Measurements from ENCODE around the gene CWH43.

CWH43 gene

GRCh38 chr4:48985976-48986653 is at the start of gene CWH43:
Gene CWH43 (plus strand): TSS chr4:48986275. CDS start chr4:48986430, 155 bp downstream.
- H3K4me3 ChIP-seq (replicated peaks in 1 of 2; ENCODE audit: low read depth in 2 of 2, low read length in 2 of 2) = no peak within 1 kb of the TSS
- no peak for DNase-seq (ENCODE audit: low read depth in 2 of 2)
- no peak for TF ChIP-seq CTCF (IDR thresholded peaks at IDR 0.05; ENCODE audit: low read depth, low read length)

- H3K4me3 ChIP-seq (replicated peaks in 1 of 2; ENCODE audit: low read depth in 2 of 2, low read length in 2 of 2) = no peak overlapping the region
- no peak for DNase-seq (ENCODE audit: low read depth in 2 of 2)
- no peak for TF ChIP-seq CTCF (IDR thresholded peaks at IDR 0.05; ENCODE audit: low read depth, low read length)
Measured at GRCh38 chr4:48937033-48937432, 49.0 kb upstream of the CWH43 start.

GRCh38 chr4:48938831-48939230 is 47.2 kb upstream of the CWH43 start:
- no peak overlapping the region for H3K4me3 ChIP-seq (replicated peaks in 1 of 2; ENCODE audit: low read depth in 2 of 2, low read length in 2 of 2)
- peak in 1 of 2 donors; percentile 29 for DNase-seq (ENCODE audit: low read depth in 2 of 2)
- no peak for TF ChIP-seq CTCF (IDR thresholded peaks at IDR 0.05; ENCODE audit: low read depth, low read length)

- DNase-seq (ENCODE audit: low read depth in 2 of 2) = peak; percentile 73 to 95
- no peak overlapping the region for H3K4me3 ChIP-seq (replicated peaks in 1 of 2; ENCODE audit: low read depth in 2 of 2, low read length in 2 of 2)
- no peak for TF ChIP-seq CTCF (IDR thresholded peaks at IDR 0.05; ENCODE audit: low read depth, low read length)
Measured at GRCh38 chr4:48939785-48940184, 46.3 kb upstream of the CWH43 start.

- no peak overlapping the region for H3K4me3 ChIP-seq (replicated peaks in 1 of 2; ENCODE audit: low read depth in 2 of 2, low read length in 2 of 2)
- no peak for DNase-seq (ENCODE audit: low read depth in 2 of 2)
- TF ChIP-seq CTCF (IDR thresholded peaks at IDR 0.05; ENCODE audit: low read depth, low read length) = peak; percentile 13
Measured at GRCh38 chr4:48943387-48943786, 42.7 kb upstream of the CWH43 start.

GRCh38 chr4:48944252-48944651 is 41.8 kb upstream of the CWH43 start:
- DNase-seq (ENCODE audit: low read depth in 2 of 2) = peak in 1 of 2 donors; percentile 61
- H3K4me3 ChIP-seq (replicated peaks in 1 of 2; ENCODE audit: low read depth in 2 of 2, low read length in 2 of 2) = no peak overlapping the region
- TF ChIP-seq CTCF (IDR thresholded peaks at IDR 0.05; ENCODE audit: low read depth, low read length) = no peak

GRCh38 chr4:48944756-48945241 is 41.3 kb upstream of the CWH43 start:
- no peak for DNase-seq (ENCODE audit: low read depth in 2 of 2)
- peak; percentile 51 for TF ChIP-seq CTCF (IDR thresholded peaks at IDR 0.05; ENCODE audit: low read depth, low read length)
- H3K4me3 ChIP-seq (replicated peaks in 1 of 2; ENCODE audit: low read depth in 2 of 2, low read length in 2 of 2) = no peak overlapping the region
